ENCODE data around the gene GORASP2.

GRCh38 chr2:170928036-170928823 lies 823 bp upstream of the GORASP2 start:
- TF ChIP-seq REST (IDR thresholded peaks at IDR 0.05; ENCODE audit: low read depth) (no peak), CEBPB (IDR thresholded peaks at IDR 0.05) (no peak), YY1 (IDR thresholded peaks at IDR 0.05; ENCODE audit: low read depth) (no peak), CREB1 (IDR thresholded peaks at IDR 0.05; ENCODE audit: low read depth) (no peak), RAD21 (IDR thresholded peaks at IDR 0.05; ENCODE audit: low read depth) (no peak), FOXM1 (IDR thresholded peaks at IDR 0.05; ENCODE audit: borderline replicate concordance, low read depth) (no peak), EP300 (IDR thresholded peaks at IDR 0.05; ENCODE audit: borderline replicate concordance) (no peak), TAF1 (IDR thresholded peaks at IDR 0.05; ENCODE audit: low read depth) (no peak), EGR1 (IDR thresholded peaks at IDR 0.05) (no peak), TEAD4 (IDR thresholded peaks at IDR 0.05) (no peak), MAX (IDR thresholded peaks at IDR 0.05) (no peak), USF1 (IDR thresholded peaks at IDR 0.05) (no peak), NFIC (IDR thresholded peaks at IDR 0.05) (no peak), TCF12 (IDR thresholded peaks at IDR 0.05; ENCODE audit: low read depth) (no peak)
